Gastrocnemius medialis (tissue), 4 donors: Measurements from ENCODE around the gene ANKDD1A. TPM values are rescaled to one million over a fixed set of nuclear protein-coding genes. Genes with fewer than 3 reads are reported as not detected.

Experiments used
- ATAC-seq, 2 donors: fragments of 150-250 bp; one replicate each; pipeline ENCODE4 v1.9.1; 2016
- DNase-seq, 2 donors: peaks; one replicate each; pipeline ENCODE4 v3.0.0-alpha.2; 2019
- H3K27ac ChIP-seq, 4 donors: fragments of 200-600 bp; sonication (generic); 1 replicate in 1 of 4; 2 replicates in 3 of 4; pipeline ENCODE4 v1.5.1; 2016 to 2018; ENCODE audit warnings: mild to moderate bottlenecking in 2 of 4, moderate library complexity in 1 of 4
- H3K27me3 ChIP-seq, 3 donors: fragments of 200-600 bp; sonication (generic) in 2 of 3; 1 replicate in 1 of 3; 2 replicates in 2 of 3; pipeline versions ENCODE4 v1.5.1 to v1.6.0; 2016 to 2019; ENCODE audit warnings: mild to moderate bottlenecking in 1 of 3, moderate library complexity in 1 of 3
- H3K36me3 ChIP-seq, 2 donors: fragments of 200-600 bp; sonication (generic) in 1 of 2; one replicate each; pipeline ENCODE4 v1.5.1; 2017 to 2018
- H3K4me1 ChIP-seq, 2 donors: fragments of 200-600 bp; sonication (generic) in 1 of 2; one replicate each; pipeline ENCODE4 v1.5.1; 2016 to 2017; ENCODE audit warnings: mild to moderate bottlenecking in 2 of 2
- H3K4me3 ChIP-seq, 4 donors: fragments of 200-600 bp; sonication (generic) in 3 of 4; 1 replicate in 1 of 4; 2 replicates in 3 of 4; pipeline ENCODE4 v1.5.1; 2016 to 2019; ENCODE audit warnings: mild to moderate bottlenecking in 2 of 4
- H3K9me3 ChIP-seq, 3 donors: fragments of 200-600 bp; sonication (generic) in 2 of 3; 1 replicate in 1 of 3; 2 replicates in 2 of 3; pipeline ENCODE4 v1.5.1; 2016 to 2019
- POLR2A ChIP-seq, 2 donors: fragments of 450-650 bp; IDR thresholded peaks; one replicate each; pipeline ENCODE4 v1.6.1; 2017; ENCODE audit warnings: antibody characterized with exemption in 2 of 2, mild to moderate bottlenecking in 2 of 2, moderate library complexity in 2 of 2
- in situ Hi-C, 4 donors: fragments of 200-750 bp; cut with MboI; loops; one replicate each; pipeline versions ENCODE4 v1.15.0 to v1.8.0; 2017; ENCODE audit warnings: low sequenced_read_pairs in 4 of 4
- intact Hi-C: fragments of 100-400 bp; cut with DNase I; formaldehyde crosslinking; loops from one replicate; pipeline ENCODE4 v1.15.1; 2023; ENCODE audit warnings: low total_unique reads
- total RNA-seq, 4 donors: library from RNA; depleted of rRNA; stranded (reverse); fragments of >200 nt; gene quantifications; one replicate each; pipeline versions ENCODE4 v1.1.0 to v1.2.3, GENCODE V29; 2016
- TF ChIP-seq, protein P1 (sequence below), 5 experiments: fragments of 450-650 bp in 3 of 5; fragments of 200-600 bp in 2 of 5; sonication (generic) in 2 of 5; IDR thresholded peaks in 4 of 5; conservative IDR thresholded peaks in 1 of 5; 1 replicate in 4 of 5; 2 replicates in 1 of 5; pipeline ENCODE4 v1.5.1; 2016 to 2019; ENCODE audit warnings: antibody characterized with exemption in 5 of 5, mild to moderate bottlenecking in 3 of 5, moderate library complexity in 3 of 5

ANKDD1A gene
- total RNA-seq, 4 donors from 2014 or later, result 0.11 to 0.39 (median 0.36) TPM; not detected in 1

DNA sequence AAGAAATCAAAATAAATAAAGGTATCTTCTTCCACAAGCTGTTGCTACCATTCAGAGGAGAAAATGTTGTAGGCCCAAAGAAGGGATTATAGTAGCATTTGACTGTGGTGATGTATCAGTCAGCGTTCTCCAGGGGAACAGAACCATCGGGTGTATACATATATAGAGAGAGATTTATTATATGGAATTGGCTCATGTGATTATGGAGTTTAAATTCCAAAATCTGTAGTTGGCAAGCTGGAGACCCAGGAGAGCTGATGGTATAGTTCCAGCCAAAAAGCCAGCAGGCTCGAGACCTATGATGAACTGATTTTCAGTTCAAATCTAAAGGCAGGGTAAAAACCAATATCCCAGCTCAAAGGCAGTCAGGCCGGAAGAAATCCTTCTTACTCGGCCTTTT lies 85.4 kb downstream of the ANKDD1A start:
- H3K36me3 ChIP-seq, result peaks cover 0 to 7% of the 10 kb centered on the region in 2 donors
- DNase-seq (no peak), ATAC-seq (no peak)
- H3K4me3 ChIP-seq, result no peak overlapping the region
- no peaks in the 10 kb centered on the region for H3K4me1 ChIP-seq
- no peaks in the 10 kb centered on the region for H3K27me3 ChIP-seq
- in situ Hi-C loops (no loop called here), intact Hi-C loops (no loop called here)
- no peaks in the 10 kb centered on the region for H3K9me3 ChIP-seq
- no peak overlapping the region for H3K27ac ChIP-seq
- TF ChIP-seq, protein P1, sequence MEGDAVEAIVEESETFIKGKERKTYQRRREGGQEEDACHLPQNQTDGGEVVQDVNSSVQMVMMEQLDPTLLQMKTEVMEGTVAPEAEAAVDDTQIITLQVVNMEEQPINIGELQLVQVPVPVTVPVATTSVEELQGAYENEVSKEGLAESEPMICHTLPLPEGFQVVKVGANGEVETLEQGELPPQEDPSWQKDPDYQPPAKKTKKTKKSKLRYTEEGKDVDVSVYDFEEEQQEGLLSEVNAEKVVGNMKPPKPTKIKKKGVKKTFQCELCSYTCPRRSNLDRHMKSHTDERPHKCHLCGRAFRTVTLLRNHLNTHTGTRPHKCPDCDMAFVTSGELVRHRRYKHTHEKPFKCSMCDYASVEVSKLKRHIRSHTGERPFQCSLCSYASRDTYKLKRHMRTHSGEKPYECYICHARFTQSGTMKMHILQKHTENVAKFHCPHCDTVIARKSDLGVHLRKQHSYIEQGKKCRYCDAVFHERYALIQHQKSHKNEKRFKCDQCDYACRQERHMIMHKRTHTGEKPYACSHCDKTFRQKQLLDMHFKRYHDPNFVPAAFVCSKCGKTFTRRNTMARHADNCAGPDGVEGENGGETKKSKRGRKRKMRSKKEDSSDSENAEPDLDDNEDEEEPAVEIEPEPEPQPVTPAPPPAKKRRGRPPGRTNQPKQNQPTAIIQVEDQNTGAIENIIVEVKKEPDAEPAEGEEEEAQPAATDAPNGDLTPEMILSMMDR (IDR thresholded peaks at IDR 0.05 in 4 of 5, conservative IDR thresholded peaks at IDR 0.05 in 1 of 5), result no peak
- TF ChIP-seq POLR2A (IDR thresholded peaks at IDR 0.05), result no peak

DNA sequence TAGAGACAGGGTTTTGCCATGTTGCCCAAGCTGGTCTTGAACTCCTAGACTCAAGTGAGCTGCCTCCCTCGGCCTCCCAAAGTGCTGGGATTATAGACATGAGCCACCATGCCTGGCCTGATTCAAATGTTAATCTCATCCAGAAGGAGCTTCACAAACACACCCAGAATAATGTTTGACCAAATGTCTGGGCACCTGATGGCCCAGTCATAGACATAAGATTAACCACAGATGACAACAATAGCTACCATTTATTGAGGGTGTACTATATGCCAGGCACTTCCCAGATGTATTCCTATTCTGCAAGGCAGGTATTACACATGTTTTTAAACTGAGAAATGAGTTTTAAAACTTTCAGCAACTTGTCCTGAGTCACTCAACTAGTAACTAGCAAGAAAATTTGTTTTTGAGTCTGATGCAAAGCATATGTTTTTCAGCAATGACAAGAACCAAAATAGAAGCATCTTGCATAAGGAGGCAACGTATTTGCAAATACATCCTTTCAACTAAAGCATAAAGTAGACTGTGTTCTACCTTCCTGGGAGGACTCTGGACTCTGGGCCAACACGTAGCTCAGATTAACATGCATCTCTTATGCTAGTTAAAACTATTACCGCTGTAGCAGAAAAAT lies 86.2 kb downstream of the ANKDD1A start:
- Histone ChIP-seq H3K9me3 (no peaks in the 10 kb centered on the region), H3K4me3 (no peak overlapping the region), H3K4me1 (no peaks in the 10 kb centered on the region), H3K27ac (no peak overlapping the region), H3K27me3 (no peaks in the 10 kb centered on the region), H3K36me3 (peaks cover 0 to 13% of the 10 kb centered on the region in 2 donors)
- TF ChIP-seq POLR2A (IDR thresholded peaks at IDR 0.05), result no peak
- TF ChIP-seq, protein P1 (IDR thresholded peaks at IDR 0.05 in 4 of 5, conservative IDR thresholded peaks at IDR 0.05 in 1 of 5), result no peak
- intact Hi-C loops, result no loop called here
- in situ Hi-C loops, result no loop called here
- DNase-seq (no peak), ATAC-seq (no peak)

DNA sequence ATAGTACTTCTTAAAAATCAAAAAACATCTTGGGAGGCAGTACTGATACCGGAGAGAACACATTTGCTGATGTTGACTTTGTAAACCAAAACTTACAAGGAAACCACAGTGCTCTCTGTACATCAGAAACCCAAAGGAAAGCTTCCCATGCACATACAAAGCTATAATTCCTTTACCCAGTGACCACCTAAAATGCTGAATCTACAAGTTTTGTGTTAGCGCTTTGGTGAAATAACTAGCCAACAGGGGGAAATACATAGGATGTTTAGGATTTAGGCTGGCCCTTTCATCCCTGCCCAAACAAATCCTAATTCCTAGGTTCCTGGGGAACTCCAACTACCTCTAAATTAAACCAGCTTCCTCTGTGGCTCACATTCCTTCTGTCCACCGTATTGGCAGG lies 93.3 kb downstream of the ANKDD1A start:
- Histone ChIP-seq H3K27ac (no peak overlapping the region), H3K36me3 (peaks cover 2 to 39% of the 10 kb centered on the region in 2 donors), H3K4me3 (no peak overlapping the region), H3K9me3 (no peaks in the 10 kb centered on the region), H3K27me3 (no peaks in the 10 kb centered on the region), H3K4me1 (no peaks in the 10 kb centered on the region)
- ATAC-seq (no peak), DNase-seq (no peak)
- no peak for TF ChIP-seq POLR2A (IDR thresholded peaks at IDR 0.05)
- TF ChIP-seq, protein P1 (IDR thresholded peaks at IDR 0.05 in 4 of 5, conservative IDR thresholded peaks at IDR 0.05 in 1 of 5), result no peak
- intact Hi-C loops (no loop called here), in situ Hi-C loops (no loop called here)

DNA sequence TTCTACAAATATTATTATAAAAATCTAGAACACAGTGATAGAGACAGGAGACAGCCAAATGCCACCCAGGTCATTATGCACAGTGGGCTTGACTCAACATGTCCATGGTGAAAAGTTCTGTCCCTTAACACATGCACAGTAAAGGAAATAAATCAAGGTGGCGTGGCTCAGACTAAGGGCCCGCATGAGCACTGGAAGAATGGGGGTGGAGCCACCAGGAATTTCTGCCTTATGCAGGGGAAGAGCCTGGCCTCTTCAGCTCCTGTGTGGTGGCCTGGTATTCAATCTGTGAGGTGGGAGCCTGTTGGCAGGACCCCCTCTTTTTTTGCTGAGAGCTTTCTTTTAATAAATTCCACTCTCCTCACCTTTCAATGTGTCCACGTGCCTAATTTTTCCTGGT lies 95.2 kb downstream of the ANKDD1A start:
- no peaks in the 10 kb centered on the region for H3K4me1 ChIP-seq
- peaks cover 2 to 45% of the 10 kb centered on the region in 2 donors for H3K36me3 ChIP-seq
- no peaks in the 10 kb centered on the region for H3K9me3 ChIP-seq
- TF ChIP-seq POLR2A (IDR thresholded peaks at IDR 0.05), result no peak
- TF ChIP-seq, protein P1 (IDR thresholded peaks at IDR 0.05 in 4 of 5, conservative IDR thresholded peaks at IDR 0.05 in 1 of 5), result no peak
- in situ Hi-C loops, result no loop called here
- H3K27ac ChIP-seq, result no peak overlapping the region
- ATAC-seq, result no peak
- no peak for DNase-seq
- H3K4me3 ChIP-seq, result no peak overlapping the region
- intact Hi-C loops, result no loop called here
- no peaks in the 10 kb centered on the region for H3K27me3 ChIP-seq

Other genes with a start within 250 kb of the ANKDD1A start
- gene RBPMS2, start 136.3 kb upstream of the ANKDD1A start, total RNA-seq, result under 1 TPM; 0.11 to 0.61 (median 0.35) TPM
- gene PIF1, start 86.3 kb upstream of the ANKDD1A start, total RNA-seq, result under 1 TPM in 2 of 4 donors, not detected in 2; 0.17 to 0.26 TPM
- 1 to 10 TPM; 2.0 to 5.4 (median 3.3) TPM for gene PLEKHO2, start 70.0 kb upstream of the ANKDD1A start, total RNA-seq
- gene SPG21, start 78.0 kb downstream of the ANKDD1A start, total RNA-seq, result 10 to 100 TPM; 61.9 to 84.4 (median 72.5) TPM
- 10 to 100 TPM; 17.3 to 34.0 (median 27.9) TPM for gene MTFMT, start 117.7 kb downstream of the ANKDD1A start, total RNA-seq
- gene SLC51B, start 133.5 kb downstream of the ANKDD1A start, total RNA-seq, result not detected
- 1 to 10 TPM; 2.8 to 8.2 (median 5.4) TPM for gene RASL12, start 156.1 kb downstream of the ANKDD1A start, total RNA-seq
- 1 to 10 TPM in 2 of 4 donors, under 1 TPM in 2; 0.46 to 1.4 (median 1.1) TPM for gene KBTBD13, start 164.8 kb downstream of the ANKDD1A start, total RNA-seq
- 1 to 10 TPM in 2 of 4 donors, under 1 TPM in 2; 0.65 to 3.3 (median 1.4) TPM for gene UBAP1L, start 203.3 kb downstream of the ANKDD1A start, total RNA-seq
- gene PDCD7, start 221.9 kb downstream of the ANKDD1A start, total RNA-seq, result 10 to 100 TPM; 10.4 to 15.7 (median 12.4) TPM